Osteoblast (primary cell): Measurements from ENCODE around the gene ITSN2. TPM values are rescaled to one million over a fixed set of nuclear protein-coding genes. Genes with fewer than 3 reads are reported as not detected.

Source experiments
- DNase-seq: peaks from one replicate; pipeline ENCODE4 v3.0.0; 2011; ENCODE audit warnings: low spot score, mixed read lengths; ENCODE audit not compliant: insufficient read length; ENCODE audit errors: missing footprints
- H2AFZ ChIP-seq: 2 replicates; pipeline ENCODE4 v1.6.0; 2011; ENCODE audit warnings: mild to moderate bottlenecking, low read length
- H3K27ac ChIP-seq: 2 replicates; pipeline ENCODE4 v1.5.1; 2011; ENCODE audit warnings: mild to moderate bottlenecking, low read depth, low read length, moderate library complexity
- H3K27me3 ChIP-seq: 2 replicates; pipeline ENCODE4 v1.6.0; 2012; ENCODE audit warnings: mild to moderate bottlenecking, control low read depth, inconsistent platforms, low read length, moderate library complexity; ENCODE audit not compliant: insufficient read depth
- H3K36me3 ChIP-seq: 2 replicates; pipeline ENCODE4 v1.5.1; 2011; ENCODE audit warnings: mild to moderate bottlenecking, low read length, control low read depth, moderate library complexity; ENCODE audit not compliant: insufficient read depth
- H3K4me1 ChIP-seq: 2 replicates; pipeline ENCODE4 v1.5.1; 2011; ENCODE audit warnings: mild to moderate bottlenecking, low read length, control low read depth, moderate library complexity; ENCODE audit not compliant: insufficient read depth
- H3K4me2 ChIP-seq: 2 replicates; pipeline ENCODE4 v1.6.0; 2011; ENCODE audit warnings: mild to moderate bottlenecking, low read length; ENCODE audit not compliant: insufficient read depth
- H3K4me3 ChIP-seq: fragments of 200-600 bp; sonication (generic); 3 replicates; pipeline ENCODE4 v1.5.1; 2012; ENCODE audit warnings: mild to moderate bottlenecking, low read length, inconsistent platforms; ENCODE audit not compliant: insufficient read depth
- H3K79me2 ChIP-seq: 2 replicates; pipeline ENCODE4 v1.6.0; 2012; ENCODE audit warnings: mild to moderate bottlenecking, low read length, control low read depth, inconsistent platforms; ENCODE audit not compliant: insufficient read depth
- H3K9me3 ChIP-seq: 2 replicates; pipeline ENCODE4 v1.5.1; 2011; ENCODE audit warnings: low read depth, low read length, control low read depth
- H4K20me1 ChIP-seq: 2 replicates; pipeline ENCODE4 v1.6.0; 2012; ENCODE audit warnings: mild to moderate bottlenecking, low read length, control low read depth; ENCODE audit not compliant: insufficient read depth
- total RNA-seq: library from RNA; depleted of rRNA; stranded (reverse); fragments of >200 nt; gene quantifications from 2 replicates; pipeline ENCODE4 v1.2.3, GENCODE V29; 2012
- TF ChIP-seq, protein P1 (sequence below): IDR thresholded peaks from 2 replicates; pipeline ENCODE4 v1.5.1; 2011; ENCODE audit warnings: mild to moderate bottlenecking, low read depth, low read length, moderate library complexity; ENCODE audit errors: extremely low read depth

Gene ITSN2
- total RNA-seq, 1 donor, result 33.7 TPM

DNA sequence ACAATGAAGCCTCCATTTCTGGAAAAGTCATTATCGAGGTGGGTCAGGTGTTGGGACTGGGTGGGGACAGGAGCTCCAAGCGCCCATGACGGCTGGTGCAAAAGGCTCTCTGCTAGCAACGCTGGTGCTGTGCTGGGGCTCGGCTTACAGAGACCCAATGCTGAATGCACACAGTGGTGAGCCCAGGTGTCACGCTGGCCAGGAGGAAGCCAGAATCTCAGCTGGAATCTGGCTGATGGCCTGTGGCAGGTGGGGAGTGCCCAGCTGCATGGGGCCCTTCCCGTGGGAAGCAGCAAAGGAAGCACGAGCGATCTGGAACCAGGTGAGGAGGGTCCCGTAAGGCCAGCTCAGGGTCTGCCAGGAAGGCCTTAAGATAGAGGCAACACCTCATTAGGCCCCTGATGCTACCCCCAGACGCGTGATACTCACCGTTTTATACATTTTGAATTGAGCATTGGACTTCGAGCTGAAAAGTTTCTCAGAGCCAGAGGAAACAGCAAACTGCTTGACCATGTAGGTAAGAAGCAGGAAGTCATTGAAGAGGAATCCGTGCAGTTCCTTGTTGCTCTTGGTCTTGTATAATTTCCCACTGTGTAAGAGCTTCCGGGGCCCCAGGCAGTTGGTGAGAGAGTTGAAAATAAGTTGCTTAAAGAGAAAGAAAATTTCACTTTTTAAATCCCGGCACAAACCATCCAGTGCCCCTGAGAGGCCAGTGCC lies 150.8 kb downstream of the ITSN2 start:
- Histone ChIP-seq H3K27me3 (no peaks in the 10 kb centered on the region), H3K9me3 (no peaks in the 10 kb centered on the region), H2AFZ (no peak overlapping the region), H3K4me3 (no peak overlapping the region), H4K20me1 (no peaks in the 10 kb centered on the region), H3K79me2 (no peaks in the 10 kb centered on the region), H3K36me3 (peaks cover 14% of the 10 kb centered on the region), H3K4me2 (no peak overlapping the region), H3K27ac (no peak overlapping the region), H3K4me1 (no peaks in the 10 kb centered on the region)
- TF ChIP-seq, protein P1, sequence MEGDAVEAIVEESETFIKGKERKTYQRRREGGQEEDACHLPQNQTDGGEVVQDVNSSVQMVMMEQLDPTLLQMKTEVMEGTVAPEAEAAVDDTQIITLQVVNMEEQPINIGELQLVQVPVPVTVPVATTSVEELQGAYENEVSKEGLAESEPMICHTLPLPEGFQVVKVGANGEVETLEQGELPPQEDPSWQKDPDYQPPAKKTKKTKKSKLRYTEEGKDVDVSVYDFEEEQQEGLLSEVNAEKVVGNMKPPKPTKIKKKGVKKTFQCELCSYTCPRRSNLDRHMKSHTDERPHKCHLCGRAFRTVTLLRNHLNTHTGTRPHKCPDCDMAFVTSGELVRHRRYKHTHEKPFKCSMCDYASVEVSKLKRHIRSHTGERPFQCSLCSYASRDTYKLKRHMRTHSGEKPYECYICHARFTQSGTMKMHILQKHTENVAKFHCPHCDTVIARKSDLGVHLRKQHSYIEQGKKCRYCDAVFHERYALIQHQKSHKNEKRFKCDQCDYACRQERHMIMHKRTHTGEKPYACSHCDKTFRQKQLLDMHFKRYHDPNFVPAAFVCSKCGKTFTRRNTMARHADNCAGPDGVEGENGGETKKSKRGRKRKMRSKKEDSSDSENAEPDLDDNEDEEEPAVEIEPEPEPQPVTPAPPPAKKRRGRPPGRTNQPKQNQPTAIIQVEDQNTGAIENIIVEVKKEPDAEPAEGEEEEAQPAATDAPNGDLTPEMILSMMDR, result no peak
- DNase-seq, result no peak

DNA sequence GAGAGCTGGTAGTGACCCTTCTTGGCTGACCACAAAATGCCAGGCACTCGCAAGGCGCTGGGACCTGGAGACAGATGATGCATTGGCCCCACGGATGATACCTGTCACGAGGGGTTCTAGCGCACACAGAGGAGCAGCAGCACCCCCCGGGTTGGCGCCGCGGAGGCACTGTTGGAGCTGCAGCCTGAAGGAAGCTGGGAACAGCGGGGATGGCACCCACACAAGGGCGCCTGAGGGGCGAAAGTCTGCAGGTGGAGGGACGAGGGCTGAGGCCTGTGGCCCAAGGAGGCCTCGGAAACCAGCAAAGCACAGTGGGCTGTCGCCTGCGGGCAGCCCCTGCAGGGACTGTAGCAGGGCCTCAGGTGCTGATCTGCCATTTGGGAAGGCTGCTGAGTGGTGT lies 151.8 kb downstream of the ITSN2 start:
- Histone ChIP-seq H2AFZ (no peak overlapping the region), H3K4me1 (no peaks in the 10 kb centered on the region), H4K20me1 (no peaks in the 10 kb centered on the region), H3K27ac (no peak overlapping the region), H3K27me3 (no peaks in the 10 kb centered on the region), H3K4me3 (no peak overlapping the region), H3K36me3 (peaks cover 20% of the 10 kb centered on the region), H3K79me2 (no peaks in the 10 kb centered on the region), H3K9me3 (no peaks in the 10 kb centered on the region), H3K4me2 (no peak overlapping the region)
- DNase-seq, result no peak
- TF ChIP-seq, protein P1, result no peak

DNA sequence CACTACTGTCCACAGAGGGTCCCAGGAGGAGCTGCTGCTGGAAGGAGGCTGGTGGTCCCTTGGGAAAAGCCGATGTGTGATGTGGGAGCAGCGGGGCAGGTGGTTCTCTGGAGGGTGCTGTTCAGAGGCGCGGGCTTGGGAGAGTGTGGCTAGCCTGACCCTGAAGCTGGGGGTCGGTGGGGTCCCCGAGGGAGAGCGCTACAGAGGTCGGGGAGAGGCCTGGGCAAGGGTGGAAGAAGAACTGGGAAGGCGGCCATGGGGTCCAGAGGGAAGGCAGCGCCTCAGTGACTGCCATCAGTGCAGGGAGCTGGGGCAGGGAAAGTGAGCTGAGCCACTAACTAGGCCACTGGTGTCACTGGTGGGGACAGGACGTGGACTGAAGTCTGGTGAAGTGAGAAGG lies 153.0 kb downstream of the ITSN2 start:
- DNase-seq, result peak; percentile 48
- H3K27ac ChIP-seq, result no peak overlapping the region
- peaks cover 23% of the 10 kb centered on the region for H3K36me3 ChIP-seq
- TF ChIP-seq, protein P1, result no peak
- no peaks in the 10 kb centered on the region for H3K27me3 ChIP-seq
- no peaks in the 10 kb centered on the region for H3K4me1 ChIP-seq
- no peaks in the 10 kb centered on the region for H3K9me3 ChIP-seq
- H3K4me3 ChIP-seq, result no peak overlapping the region
- no peaks in the 10 kb centered on the region for H4K20me1 ChIP-seq
- no peaks in the 10 kb centered on the region for H3K79me2 ChIP-seq
- no peak overlapping the region for H3K4me2 ChIP-seq
- H2AFZ ChIP-seq, result no peak overlapping the region

DNA sequence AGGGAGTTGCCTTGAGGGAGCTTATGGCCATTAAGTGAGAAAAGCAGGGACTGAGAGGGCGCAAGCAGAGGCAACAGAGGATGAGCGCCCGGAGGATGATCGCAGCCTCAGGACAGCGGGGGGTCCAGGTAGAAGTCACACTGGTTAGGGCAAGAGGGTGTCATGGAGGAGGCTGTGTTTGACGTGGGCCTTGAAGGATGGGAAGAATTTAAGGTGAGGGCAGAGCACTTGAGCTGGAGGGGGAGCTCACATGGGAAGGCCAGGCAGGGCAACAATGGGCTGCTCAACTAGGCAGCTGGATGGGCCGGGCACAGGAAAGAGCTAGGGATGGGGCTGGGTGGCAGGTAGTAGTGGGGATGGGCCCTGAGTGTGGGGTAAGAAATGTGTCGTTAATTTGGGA lies 153.6 kb downstream of the ITSN2 start:
- no peak overlapping the region for H2AFZ ChIP-seq
- peaks cover 20% of the 10 kb centered on the region for H3K36me3 ChIP-seq
- no peaks in the 10 kb centered on the region for H3K9me3 ChIP-seq
- H4K20me1 ChIP-seq, result no peaks in the 10 kb centered on the region
- H3K4me1 ChIP-seq, result no peaks in the 10 kb centered on the region
- no peak overlapping the region for H3K4me2 ChIP-seq
- H3K79me2 ChIP-seq, result no peaks in the 10 kb centered on the region
- H3K27me3 ChIP-seq, result no peaks in the 10 kb centered on the region
- H3K27ac ChIP-seq, result no peak overlapping the region
- TF ChIP-seq, protein P1, result no peak
- no peak for DNase-seq
- H3K4me3 ChIP-seq, result no peak overlapping the region
